Endothelial cell of umbilical vein (primary cell): ENCODE measurements around the gene PKD1L1.

Source experiments
- CTCF ChIP-seq, 2 donors: IDR thresholded peaks; 1 replicate in 1 of 2; 2 replicates in 1 of 2; pipeline ENCODE4 v1.5.1; 2011; ENCODE audit warnings: low read length in 2 of 2, mild to moderate bottlenecking in 2 of 2, moderate library complexity in 2 of 2, control low read depth in 1 of 2, inconsistent platforms in 1 of 2, low read depth in 1 of 2; ENCODE audit not compliant: insufficient read depth in 1 of 2; ENCODE audit errors: extremely low read depth in 1 of 2
- GATA2 ChIP-seq: IDR thresholded peaks from 2 replicates; pipeline ENCODE4 v1.7.0; 2011; ENCODE audit warnings: low read depth, mild to moderate bottlenecking, moderate library complexity, mixed read lengths, low read length; ENCODE audit not compliant: insufficient read length, insufficient read depth

DNA sequence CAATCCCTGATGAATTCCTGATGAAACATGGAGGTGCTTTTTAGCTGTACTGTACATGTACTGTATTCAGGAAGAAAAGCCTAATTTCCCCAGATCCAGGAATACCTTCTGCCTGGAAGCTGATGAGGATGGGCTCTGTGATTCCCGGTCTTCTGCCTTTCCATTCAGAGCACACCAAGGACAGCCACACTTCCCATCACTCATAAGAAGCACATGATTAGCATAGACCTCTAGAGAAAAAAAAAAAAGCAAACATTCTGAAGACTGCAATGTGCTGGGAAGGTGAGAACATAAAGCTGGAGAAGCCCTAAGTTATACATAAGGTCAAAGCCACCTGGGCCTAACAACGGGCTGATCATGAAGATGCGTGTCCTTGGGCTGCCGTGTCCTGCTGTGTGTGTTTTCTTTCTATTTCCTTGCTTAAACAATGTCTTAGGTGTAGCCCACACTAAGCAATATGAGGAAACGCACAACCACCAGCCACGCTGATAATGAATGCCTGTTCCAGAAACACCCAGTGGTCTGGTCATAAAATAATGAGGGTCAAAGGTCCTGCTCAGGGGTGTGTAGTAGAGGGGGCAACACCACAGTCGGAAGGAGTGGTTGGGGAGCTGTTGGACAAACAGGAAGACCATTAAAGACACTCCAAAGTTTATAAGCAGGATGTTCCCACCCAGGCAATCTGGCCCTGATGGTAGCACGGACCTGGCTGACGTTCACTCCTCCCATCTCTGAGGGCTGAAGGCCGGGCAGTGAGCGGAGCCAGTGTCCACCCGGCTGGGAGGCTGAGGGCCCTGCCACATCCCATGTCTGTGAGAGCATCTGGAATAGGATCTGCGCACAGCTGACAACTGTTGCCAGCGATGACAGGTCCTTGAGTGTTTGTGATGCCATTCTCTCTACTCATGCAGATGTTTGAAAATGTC is 7.9 kb downstream of the PKD1L1 start:
- no peak for TF ChIP-seq CTCF (IDR thresholded peaks at IDR 0.05; ENCODE audit: extremely low read depth in 1 of 2, insufficient read depth in 1 of 2, low read depth in 1 of 2, low read length in 2 of 2)
- TF ChIP-seq GATA2, result no peak
